GM12801 (cell line): ENCODE measurements around the gene UFD1.

Experiments
- TF ChIP-seq, protein P1 (sequence below): IDR thresholded peaks from one replicate; pipeline ENCODE4 v1.5.1; 2011; ENCODE audit warnings: control low read depth; ENCODE audit not compliant: insufficient read length; ENCODE audit errors: extremely low read depth

Gene UFD1

DNA sequence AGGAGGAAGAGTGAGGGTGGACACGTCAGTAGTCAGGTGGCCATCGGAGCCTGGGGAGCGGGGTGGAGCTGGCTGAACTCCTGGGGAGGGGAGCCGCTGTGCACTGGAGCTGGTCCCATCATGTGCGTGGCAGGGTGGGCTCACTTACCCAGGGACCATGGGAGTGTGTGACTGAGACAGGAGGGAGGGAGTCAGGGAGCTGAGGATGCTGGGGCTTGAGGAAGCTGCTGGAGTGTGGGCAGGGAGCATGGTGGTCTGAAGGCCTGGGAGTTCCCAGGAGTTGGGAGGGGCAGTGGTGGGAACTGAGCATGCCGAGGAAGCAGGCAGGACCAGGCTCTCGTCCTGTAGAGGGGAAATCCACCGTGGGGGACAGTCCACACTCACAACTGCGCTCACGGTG is 27.2 kb upstream of the UFD1 start:
- TF ChIP-seq, protein P1, sequence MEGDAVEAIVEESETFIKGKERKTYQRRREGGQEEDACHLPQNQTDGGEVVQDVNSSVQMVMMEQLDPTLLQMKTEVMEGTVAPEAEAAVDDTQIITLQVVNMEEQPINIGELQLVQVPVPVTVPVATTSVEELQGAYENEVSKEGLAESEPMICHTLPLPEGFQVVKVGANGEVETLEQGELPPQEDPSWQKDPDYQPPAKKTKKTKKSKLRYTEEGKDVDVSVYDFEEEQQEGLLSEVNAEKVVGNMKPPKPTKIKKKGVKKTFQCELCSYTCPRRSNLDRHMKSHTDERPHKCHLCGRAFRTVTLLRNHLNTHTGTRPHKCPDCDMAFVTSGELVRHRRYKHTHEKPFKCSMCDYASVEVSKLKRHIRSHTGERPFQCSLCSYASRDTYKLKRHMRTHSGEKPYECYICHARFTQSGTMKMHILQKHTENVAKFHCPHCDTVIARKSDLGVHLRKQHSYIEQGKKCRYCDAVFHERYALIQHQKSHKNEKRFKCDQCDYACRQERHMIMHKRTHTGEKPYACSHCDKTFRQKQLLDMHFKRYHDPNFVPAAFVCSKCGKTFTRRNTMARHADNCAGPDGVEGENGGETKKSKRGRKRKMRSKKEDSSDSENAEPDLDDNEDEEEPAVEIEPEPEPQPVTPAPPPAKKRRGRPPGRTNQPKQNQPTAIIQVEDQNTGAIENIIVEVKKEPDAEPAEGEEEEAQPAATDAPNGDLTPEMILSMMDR, result no peak

DNA sequence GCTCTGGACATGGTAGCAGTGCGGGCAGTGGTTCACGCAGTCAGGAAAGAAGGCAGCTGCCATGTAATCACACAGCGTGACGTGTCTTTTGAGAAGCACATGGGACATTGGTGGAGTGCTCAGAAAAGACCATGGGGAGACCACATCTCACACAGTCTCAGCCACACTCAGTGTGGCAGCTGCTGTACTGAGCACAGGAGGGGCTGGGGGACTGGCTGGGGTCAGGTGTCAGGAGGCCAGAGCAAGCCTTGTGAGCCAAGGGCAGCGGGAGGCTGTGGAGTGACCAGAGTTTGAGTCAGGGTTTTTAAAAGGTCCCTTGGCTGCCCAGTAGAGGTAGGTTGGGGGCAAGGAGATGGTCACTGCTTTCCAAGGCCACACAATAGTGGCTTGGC is 26.7 kb upstream of the UFD1 start:
- TF ChIP-seq, protein P1, result no peak

DNA sequence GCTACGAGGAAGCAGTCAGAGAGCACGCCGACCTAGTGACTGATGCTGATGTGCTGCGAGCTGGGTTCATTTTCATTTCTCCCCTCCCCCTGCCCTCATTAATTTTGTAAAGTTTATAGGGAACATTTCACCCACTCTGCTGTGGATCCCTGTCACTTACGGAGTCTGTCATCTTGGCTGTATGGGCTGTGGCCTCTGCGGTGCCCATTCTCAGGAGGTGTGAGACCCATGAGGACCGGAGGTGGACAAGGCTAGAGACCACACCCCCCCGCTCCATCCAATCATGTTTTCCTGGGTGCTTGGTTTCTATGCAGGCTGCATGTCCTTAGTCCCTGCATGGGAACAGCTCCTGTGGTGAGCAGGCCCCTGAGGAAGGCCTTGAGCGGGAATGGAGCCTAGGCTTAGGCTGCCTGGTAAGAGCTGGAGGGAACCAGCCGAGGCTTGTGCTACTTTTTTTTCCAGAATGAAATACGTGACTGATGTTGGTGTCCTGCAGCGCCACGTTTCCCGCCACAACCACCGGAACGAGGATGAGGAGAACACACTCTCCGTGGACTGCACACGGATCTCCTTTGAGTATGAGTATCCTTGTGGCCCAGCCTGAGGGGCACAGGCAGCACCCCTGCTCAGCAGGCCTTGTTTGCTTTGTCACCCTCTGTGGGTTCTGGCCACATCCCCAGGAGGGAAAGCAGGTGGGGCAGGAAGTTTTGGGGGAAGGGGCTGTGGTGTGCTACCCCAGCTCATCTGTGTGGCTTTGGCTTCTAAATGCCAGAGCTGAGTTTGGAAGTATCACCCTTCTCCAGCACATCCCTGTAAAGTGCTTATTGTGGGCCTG is 26.1 kb upstream of the UFD1 start:
- TF ChIP-seq, protein P1, result no peak

DNA sequence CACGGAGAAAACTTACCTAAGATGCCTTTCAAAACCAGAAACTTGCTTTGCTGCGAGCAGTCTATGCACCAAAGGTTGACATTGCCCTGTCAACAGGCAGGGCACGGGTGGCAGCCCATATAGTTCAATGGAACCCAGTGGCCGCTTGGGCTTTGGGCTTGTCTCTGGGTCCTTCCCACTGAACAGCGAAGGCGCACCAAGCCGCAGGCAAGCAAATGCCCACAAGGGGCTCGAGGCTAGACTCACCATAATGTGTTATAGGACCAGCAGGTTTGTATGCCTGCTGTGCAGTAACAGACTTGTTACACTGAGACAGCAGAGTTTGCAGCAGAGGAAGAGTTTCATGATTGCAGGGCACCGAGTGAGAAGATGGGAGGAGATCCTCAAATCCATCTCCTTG is 24.9 kb upstream of the UFD1 start:
- TF ChIP-seq, protein P1, result no peak

DNA sequence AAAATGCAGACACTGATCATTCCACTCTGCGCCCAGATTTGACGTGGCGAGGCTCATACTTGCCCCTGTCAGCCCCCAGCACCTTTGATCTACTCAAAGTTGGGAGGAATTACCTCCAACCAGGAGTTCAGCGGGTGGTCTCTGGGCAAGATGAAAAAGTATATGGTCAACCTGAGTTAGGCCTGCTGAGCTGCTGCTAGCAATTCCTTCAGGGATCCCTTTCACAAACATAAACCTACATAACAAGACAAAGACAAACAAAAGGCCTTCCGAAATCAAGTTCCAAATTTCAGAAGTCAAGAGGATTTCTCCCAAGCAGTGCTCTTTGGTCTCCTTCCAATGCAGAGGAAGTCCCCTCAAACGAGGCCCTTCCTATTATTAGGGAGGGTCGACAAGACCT is 24.4 kb upstream of the UFD1 start:
- TF ChIP-seq, protein P1, result no peak

DNA sequence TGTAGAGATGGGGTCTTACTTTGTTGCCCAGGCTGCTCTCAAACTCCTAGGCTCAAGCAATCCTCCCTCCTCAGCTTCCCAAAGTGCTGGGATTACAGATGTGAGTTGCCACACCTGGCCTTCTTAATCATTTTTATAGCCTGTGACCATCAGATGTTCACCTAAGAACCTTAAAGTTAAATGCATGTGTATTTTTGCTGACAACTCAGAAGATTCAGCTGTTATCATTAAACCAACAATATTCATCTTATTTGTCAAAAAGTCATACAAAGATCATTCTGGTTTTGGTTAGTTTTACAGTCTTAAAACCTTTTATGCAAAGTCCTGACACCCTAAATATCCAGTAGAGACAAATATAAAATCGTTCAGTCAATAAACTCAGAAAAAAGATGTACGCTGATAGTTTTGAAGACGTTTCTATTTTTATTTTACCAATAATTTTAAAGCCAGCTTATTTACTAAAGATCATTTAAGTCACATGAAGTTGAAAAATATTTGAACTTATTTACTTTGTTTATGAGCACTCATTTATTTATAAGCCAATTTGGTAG is 23.0 kb upstream of the UFD1 start:
- TF ChIP-seq, protein P1, result no peak

DNA sequence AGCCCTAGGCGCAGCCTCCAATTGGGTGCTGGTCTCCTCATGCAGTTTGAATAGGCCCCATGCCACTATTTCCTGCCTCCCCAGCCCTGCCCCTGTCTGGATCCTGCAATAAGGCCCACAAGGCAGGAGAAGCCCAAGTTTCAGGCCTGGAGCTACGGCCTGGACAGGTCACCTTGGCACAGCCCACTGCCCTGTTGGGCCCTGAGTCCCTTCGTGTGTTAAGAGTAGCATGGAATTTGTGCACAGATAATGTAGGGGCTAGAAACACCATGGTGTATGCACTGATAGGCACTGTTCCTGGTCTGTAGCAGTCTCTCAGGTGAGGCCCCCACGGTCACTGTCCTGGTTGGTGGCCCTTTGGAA is 20.9 kb upstream of the UFD1 start:
- TF ChIP-seq, protein P1, result no peak
